HG03439 (cell line): Measurements from ENCODE around the gene MYO5B.

Experiments
- ATAC-seq: cut with Tn5 transposase; IDR thresholded peaks from one replicate; pipeline ENCODE4 v1.9.1; 2021; ENCODE audit warnings: mild to moderate bottlenecking, moderate library complexity; ENCODE audit not compliant: unreplicated experiment

Gene MYO5B

GRCh38 chr18:49933530-49934128, 261.3 kb downstream of the MYO5B start:
- ATAC-seq = no peak

- ATAC-seq = no peak
These were observed 263.2 kb downstream of the MYO5B start for GRCh38 chr18:49931760-49932159.

- ATAC-seq = no peak
These were observed 263.8 kb downstream of the MYO5B start for GRCh38 chr18:49931179-49931578.

GRCh38 chr18:49926106-49926745, 268.7 kb downstream of the MYO5B start:
- ATAC-seq = no peak

GRCh38 chr18:49924293-49924983, 270.5 kb downstream of the MYO5B start:
- ATAC-seq = no peak

- ATAC-seq = no peak
These were observed 272.7 kb downstream of the MYO5B start for GRCh38 chr18:49922228-49922627.

GRCh38 chr18:49921318-49921985, 273.5 kb downstream of the MYO5B start:
- no peak for ATAC-seq

GRCh38 chr18:49920731-49921130, 274.2 kb downstream of the MYO5B start:
- ATAC-seq = no peak

GRCh38 chr18:49917742-49918141, 277.2 kb downstream of the MYO5B start:
- no peak for ATAC-seq

GRCh38 chr18:49915352-49915751, 279.6 kb downstream of the MYO5B start:
- no peak for ATAC-seq

GRCh38 chr18:49913221-49913620, 281.7 kb downstream of the MYO5B start:
- no peak for ATAC-seq

- no peak for ATAC-seq
These were observed 283.5 kb downstream of the MYO5B start for GRCh38 chr18:49911427-49911826.

- ATAC-seq = no peak
These were observed 284.0 kb downstream of the MYO5B start for GRCh38 chr18:49910986-49911385.

GRCh38 chr18:49910019-49910418, 284.9 kb downstream of the MYO5B start:
- no peak for ATAC-seq

GRCh38 chr18:49907346-49907929, 287.5 kb downstream of the MYO5B start:
- ATAC-seq = no peak

GRCh38 chr18:49905771-49906170, 289.2 kb downstream of the MYO5B start:
- ATAC-seq = no peak

GRCh38 chr18:49904871-49905555, 289.9 kb downstream of the MYO5B start:
- no peak for ATAC-seq

GRCh38 chr18:49901862-49902340, 293.0 kb downstream of the MYO5B start:
- ATAC-seq = no peak

- no peak for ATAC-seq
These were observed 295.2 kb downstream of the MYO5B start for GRCh38 chr18:49899657-49900330.

- ATAC-seq = no peak
These were observed 296.5 kb downstream of the MYO5B start for GRCh38 chr18:49898421-49898820.
